Common myeloid progenitor, CD34-positive (primary cell): Measurements from ENCODE around the gene RSAD1.

ENCODE experiments used
- CTCF ChIA-PET: fragments of 350-600 bp; sonication (Branson Sonifier 250); formaldehyde crosslinking; loops from one replicate; lab custom pipeline; 2021; ENCODE audit warnings: antibody characterized with exemption; lab: Charles Lee
- POLR2A ChIA-PET: fragments of 350-600 bp; sonication (Branson Sonifier 250); formaldehyde crosslinking; loops from one replicate; lab custom pipeline; 2021; ENCODE audit warnings: antibody characterized with exemption; lab: Charles Lee
- DNase-seq, 3 donors: peaks; one replicate each; pipeline versions ENCODE4 v3.0.0 to v3.0.0-alpha.2; 2013
- H3K27ac ChIP-seq, 2 experiments: 1 replicate in 1 of 2; 2 replicates in 1 of 2; pipeline ENCODE4 v1.7.0; 2013; ENCODE audit warnings: inconsistent platforms in 2 of 2, low read length in 2 of 2, mild to moderate bottlenecking in 2 of 2, low read depth in 1 of 2, moderate library complexity in 1 of 2; ENCODE audit not compliant: severe bottlenecking in 2 of 2, insufficient read depth in 1 of 2, poor library complexity in 1 of 2
- H3K27me3 ChIP-seq, 5 experiments: replicated peaks in 2 of 5; 1 replicate in 3 of 5; 2 replicates in 2 of 5; pipeline versions ENCODE4 v1.6.1 to v1.7.0; 2013; ENCODE audit warnings: low read length in 4 of 5, mild to moderate bottlenecking in 2 of 5, moderate library complexity in 2 of 5, inconsistent platforms in 1 of 5; ENCODE audit not compliant: insufficient read depth in 5 of 5, control insufficient read depth in 4 of 5
- H3K36me3 ChIP-seq, 4 experiments: 1 replicate in 2 of 4; 2 replicates in 2 of 4; pipeline versions ENCODE4 v1.6.1 to v1.7.0; 2013; ENCODE audit warnings: low read length in 3 of 4, control low read depth in 1 of 4, mild to moderate bottlenecking in 1 of 4; ENCODE audit not compliant: control insufficient read depth in 4 of 4, insufficient read depth in 4 of 4
- H3K4me1 ChIP-seq, 4 experiments: 1 replicate in 3 of 4; 2 replicates in 1 of 4; pipeline versions ENCODE4 v1.6.1 to v1.7.1; 2013; ENCODE audit warnings: low read length in 3 of 4, mild to moderate bottlenecking in 3 of 4, control low read depth in 1 of 4, inconsistent platforms in 1 of 4, moderate library complexity in 1 of 4; ENCODE audit not compliant: control insufficient read depth in 4 of 4, insufficient read depth in 4 of 4; ENCODE audit errors: control extremely low read depth in 1 of 4
- H3K4me3 ChIP-seq, 7 experiments: 1 replicate in 4 of 7; 2 replicates in 3 of 7; pipeline versions ENCODE4 v1.5.1 to v1.7.0; 2013; ENCODE audit warnings: mild to moderate bottlenecking in 7 of 7, low read length in 6 of 7, moderate library complexity in 6 of 7, inconsistent platforms in 2 of 7, low read depth in 2 of 7, control low read depth in 1 of 7; ENCODE audit not compliant: insufficient read depth in 4 of 7, control insufficient read depth in 1 of 7; ENCODE audit errors: extremely low read depth in 1 of 7
- H3K9me3 ChIP-seq, 5 experiments: 1 replicate in 4 of 5; 2 replicates in 1 of 5; pipeline versions ENCODE4 v1.6.1 to v1.7.1; 2013; ENCODE audit warnings: low read length in 4 of 5, mild to moderate bottlenecking in 2 of 5, inconsistent platforms in 1 of 5, low read depth in 1 of 5, moderate library complexity in 1 of 5; ENCODE audit not compliant: control insufficient read depth in 4 of 5, insufficient read depth in 2 of 5; ENCODE audit errors: control extremely low read depth in 1 of 5
- WGBS: methylation state at CpG from one replicate; pipeline ENCODE4 v1.1.5; 2013; ENCODE audit not compliant: insufficient coverage; 5-methylcytosine and 5-hydroxymethylcytosine counted together

RSAD1 gene

DNA sequence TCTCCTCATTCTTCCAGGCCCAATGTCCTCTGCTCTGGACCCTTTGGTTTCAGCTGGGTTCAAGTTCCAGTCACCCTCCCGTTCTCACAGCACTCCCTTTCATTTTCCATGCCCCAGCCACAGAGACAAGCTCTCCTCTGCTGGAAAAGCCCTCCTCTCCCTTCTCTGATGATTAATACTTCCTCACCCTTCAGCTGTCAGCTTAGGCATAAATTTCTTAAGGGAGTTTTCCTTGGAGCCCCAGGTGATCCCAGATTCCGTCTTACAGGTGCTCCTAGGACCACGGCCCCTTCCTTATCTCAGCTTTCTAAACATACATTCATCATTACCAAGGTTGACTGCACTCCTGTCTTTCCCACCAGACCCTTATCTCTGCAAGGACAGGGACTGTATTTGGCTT, 20.4 kb upstream of the RSAD1 start:
- CTCF ChIA-PET: interaction anchor here (0.5 to 1.1 kb wide), 2 partner anchors 23 to 1118 kb away, joined by 3 read pairs; no protein-coding TSS in a partner anchor
- no peak for DNase-seq

DNA sequence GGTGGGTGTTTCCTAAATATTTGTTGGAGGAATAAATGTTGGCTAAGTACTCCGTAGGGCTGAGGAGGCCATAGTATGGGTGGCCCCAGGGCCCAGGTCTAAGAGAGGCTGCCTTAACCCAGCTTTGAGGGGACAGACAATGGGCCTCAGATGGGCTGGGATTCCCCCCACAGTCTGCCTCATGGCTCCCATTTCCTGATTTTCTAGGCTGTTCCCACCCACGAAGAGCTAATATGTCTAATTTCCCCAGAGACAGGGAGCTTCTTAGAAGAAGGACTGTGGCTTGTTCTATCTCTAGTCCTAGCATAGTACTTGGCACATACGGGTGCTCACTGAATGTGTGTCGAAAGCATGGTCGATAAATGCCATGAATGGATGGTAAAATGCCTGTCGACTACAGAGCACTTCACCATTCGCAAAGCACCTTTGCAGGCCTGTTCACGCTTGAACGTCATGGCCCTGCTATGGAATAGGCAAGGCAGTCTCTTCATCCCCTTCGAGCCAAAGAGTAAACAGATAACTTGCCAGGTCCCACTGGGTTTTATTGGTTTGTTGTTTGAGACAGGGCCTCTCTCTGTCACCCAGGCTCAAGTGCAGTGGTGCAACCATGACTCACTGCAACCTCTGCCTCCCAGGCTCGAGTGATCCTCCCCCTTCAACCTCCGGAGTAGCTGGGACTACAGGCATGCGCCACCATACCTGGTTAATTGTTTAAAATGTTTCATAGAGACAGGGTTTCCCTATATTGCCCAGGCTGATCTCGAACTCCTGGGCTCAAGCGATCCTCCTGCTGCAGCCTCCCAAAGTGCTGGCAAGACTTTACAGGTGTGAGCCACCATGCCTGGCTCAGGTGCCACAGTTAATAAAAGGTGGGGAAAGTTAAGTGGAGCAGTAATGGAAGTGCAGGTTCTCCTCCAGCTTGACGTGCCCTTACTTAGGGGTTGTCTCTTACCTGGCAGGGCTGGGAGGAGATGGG, 19.7 kb upstream of the RSAD1 start:
- ChIA-PET CTCF (interaction anchor here (1.1 kb wide), 1 partner anchor 24 kb away, joined by 3 read pairs; no protein-coding TSS in a partner anchor), POLR2A (no interaction called here)

More for the DNA sequence above, 20.4 kb upstream of the RSAD1 start:
- Histone ChIP-seq H3K4me3 (no peak overlapping the region), H3K27me3 (no peaks in the 10 kb centered on the region), H3K4me1 (no peaks in the 10 kb centered on the region), H3K27ac (no peak overlapping the region), H3K36me3 (peaks cover 0 to 11% (median 5%) of the 10 kb centered on the region in 4 experiments), H3K9me3 (no peaks in the 10 kb centered on the region)
- 60% methylated on average over 2 of the region's 3 CpGs for WGBS
- POLR2A ChIA-PET: no interaction called here

DNA sequence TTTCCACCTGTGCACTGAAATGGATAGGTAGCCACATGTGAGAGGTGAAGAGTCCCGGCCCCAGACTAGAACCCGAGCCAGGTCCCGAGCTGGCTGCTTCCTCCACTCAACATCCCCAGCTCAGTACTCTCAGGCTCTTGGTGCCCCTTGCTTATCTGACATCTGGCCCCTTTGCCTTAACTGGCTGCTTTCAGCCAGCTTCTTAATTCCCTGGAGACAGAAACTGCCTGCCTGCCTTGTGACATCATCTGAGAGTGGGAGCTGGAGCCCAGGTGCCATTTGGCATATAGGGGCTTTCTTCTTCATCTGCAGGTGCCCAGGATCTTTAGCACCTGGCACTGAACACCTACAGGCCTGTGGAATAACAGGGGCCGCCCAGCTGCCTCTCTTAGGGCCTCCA, 18.9 kb upstream of the RSAD1 start:
- ChIA-PET POLR2A (no interaction called here), CTCF (no interaction called here)

More for the DNA sequence above, 19.7 kb upstream of the RSAD1 start:
- Histone ChIP-seq H3K27me3 (no peaks in the 10 kb centered on the region), H3K4me3 (no peak overlapping the region), H3K27ac (no peak overlapping the region), H3K36me3 (peaks cover 0 to 11% (median 5%) of the 10 kb centered on the region in 4 experiments), H3K4me1 (no peaks in the 10 kb centered on the region), H3K9me3 (no peaks in the 10 kb centered on the region)
- DNase-seq: no peak
- WGBS: 92% methylated on average over 14 of the region's 16 CpGs

DNA sequence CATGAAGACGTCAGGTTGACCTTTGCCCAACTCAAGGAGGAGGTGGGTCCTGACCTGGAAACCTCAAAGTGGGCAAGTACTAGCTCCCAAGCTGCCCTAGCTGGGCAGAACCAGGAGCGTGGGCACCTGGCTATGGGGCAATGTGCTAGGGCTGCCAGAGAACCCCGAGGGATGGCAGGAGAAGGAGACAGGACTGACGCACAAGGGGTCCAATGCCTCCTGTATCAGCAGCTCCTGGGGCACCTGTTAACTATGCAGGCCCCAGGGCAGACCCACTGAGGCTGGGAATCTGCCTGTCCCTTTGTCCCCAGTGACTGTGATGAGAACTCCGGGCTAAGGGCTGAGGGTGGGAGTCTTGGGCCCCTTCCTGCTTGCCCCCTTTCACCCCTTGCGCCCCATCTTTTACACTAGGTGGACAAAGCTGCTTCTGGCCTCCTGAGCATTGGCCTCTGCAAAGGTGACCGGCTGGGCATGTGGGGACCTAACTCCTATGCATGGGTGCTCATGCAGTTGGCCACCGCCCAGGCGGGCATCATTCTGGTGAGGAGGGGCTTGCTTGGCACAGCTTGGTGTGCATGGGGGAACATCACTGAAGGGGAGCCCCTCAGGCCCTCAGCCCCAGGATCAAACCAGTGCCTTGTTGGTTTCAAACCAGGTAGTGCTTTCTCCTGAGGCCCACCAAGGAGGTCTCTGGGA, 17.7 kb upstream of the RSAD1 start:
- WGBS: 97% methylated on average over 8 of the region's 9 CpGs
- POLR2A ChIA-PET: no interaction called here
- H3K4me3 ChIP-seq: no peak overlapping the region
- no peaks in the 10 kb centered on the region for H3K9me3 ChIP-seq
- H3K4me1 ChIP-seq: no peaks in the 10 kb centered on the region
- no peaks in the 10 kb centered on the region for H3K27me3 ChIP-seq
- no peak overlapping the region for H3K27ac ChIP-seq
- DNase-seq: no peak
- CTCF ChIA-PET: interaction anchor here (1.4 to 1.5 kb wide), 2 partner anchors 11 to 22 kb away, joined by 4 to 6 read pairs; no protein-coding TSS in a partner anchor
- peaks cover 0 to 14% (median 5%) of the 10 kb centered on the region in 4 experiments for H3K36me3 ChIP-seq

More for the DNA sequence above, 18.9 kb upstream of the RSAD1 start:
- Histone ChIP-seq H3K36me3 (peaks cover 0 to 11% (median 5%) of the 10 kb centered on the region in 4 experiments), H3K9me3 (no peaks in the 10 kb centered on the region), H3K4me1 (no peaks in the 10 kb centered on the region), H3K27me3 (no peaks in the 10 kb centered on the region), H3K27ac (no peak overlapping the region), H3K4me3 (no peak overlapping the region)
- DNase-seq: no peak
- WGBS: 100% methylated on average over 3 of the region's 4 CpGs

DNA sequence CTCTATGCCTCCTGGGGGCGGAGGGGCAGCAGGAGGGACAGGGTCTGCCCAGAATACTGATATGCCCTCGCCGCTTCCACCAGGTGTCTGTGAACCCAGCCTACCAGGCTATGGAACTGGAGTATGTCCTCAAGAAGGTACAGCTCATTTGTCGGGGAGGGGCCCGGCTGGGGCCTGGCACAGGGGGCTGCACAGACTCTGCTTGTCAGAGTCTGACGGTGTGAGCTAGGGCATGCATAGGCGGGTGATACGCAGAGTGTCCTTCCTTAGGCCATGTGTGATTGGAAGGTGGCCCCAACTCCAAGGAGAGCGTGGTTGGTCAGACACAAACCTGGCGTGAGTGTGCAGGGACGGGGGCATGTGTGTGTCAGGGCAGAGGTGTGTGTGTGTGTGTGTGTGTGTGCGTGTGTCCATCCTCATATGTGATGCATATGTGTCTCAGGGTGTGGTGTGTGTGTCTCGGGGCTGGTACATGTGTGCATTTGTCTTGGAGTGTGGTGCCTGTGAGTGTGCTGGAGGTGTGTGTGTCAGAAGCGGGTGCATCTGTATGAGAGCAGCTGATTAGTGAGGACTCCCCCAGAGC, 17.0 kb upstream of the RSAD1 start:
- ChIA-PET POLR2A (interaction anchor here (0.9 kb wide), 1 partner anchor 23 kb away, joined by 3 read pairs; no protein-coding TSS in a partner anchor), CTCF (interaction anchor here (1.5 kb wide), 1 partner anchor 21 kb away, joined by 6 read pairs; no protein-coding TSS in a partner anchor)
- DNase-seq: no peak
- Histone ChIP-seq H3K4me1 (no peaks in the 10 kb centered on the region), H3K36me3 (peaks cover 0 to 14% (median 5%) of the 10 kb centered on the region in 4 experiments), H3K9me3 (no peaks in the 10 kb centered on the region), H3K4me3 (no peak overlapping the region), H3K27me3 (no peaks in the 10 kb centered on the region), H3K27ac (no peak overlapping the region)
- WGBS: 94% methylated on average over 13 of the region's 14 CpGs

DNA sequence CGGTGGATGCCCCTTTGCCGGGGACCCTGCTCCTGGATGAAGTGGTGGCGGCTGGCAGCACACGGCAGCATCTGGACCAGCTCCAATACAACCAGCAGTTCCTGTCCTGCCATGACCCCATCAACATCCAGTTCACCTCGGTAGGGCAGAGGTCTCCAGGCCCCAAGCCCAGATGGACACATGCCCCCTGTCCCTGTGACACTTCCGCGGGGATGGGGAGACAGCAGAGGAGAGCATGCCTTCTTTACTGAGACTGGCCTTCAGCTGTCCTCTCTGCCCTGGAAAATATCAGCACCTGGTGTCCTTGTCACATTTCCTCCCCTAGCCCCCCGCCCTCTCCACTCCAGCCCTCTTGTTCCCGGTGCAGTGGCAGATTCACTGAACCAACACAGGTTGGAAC, 16.2 kb upstream of the RSAD1 start:
- Histone ChIP-seq H3K27me3 (peaks cover 0 to 6% (median 0%) of the 10 kb centered on the region in 5 experiments), H3K4me3 (no peak overlapping the region), H3K27ac (no peak overlapping the region), H3K9me3 (no peaks in the 10 kb centered on the region), H3K4me1 (no peaks in the 10 kb centered on the region), H3K36me3 (peaks cover 0 to 14% (median 5%) of the 10 kb centered on the region in 4 experiments)
- CTCF ChIA-PET: no interaction called here
- POLR2A ChIA-PET: interaction anchor here (0.9 kb wide), 1 partner anchor 24 kb away, joined by 3 read pairs; no protein-coding TSS in a partner anchor
- DNase-seq: no peak
- WGBS: 93% methylated on average over 9 of the region's 9 CpGs
